Measurements from ENCODE around the gene SLC12A2.

Gene SLC12A2

GRCh38 chr5:128237000-128237399 lies 153.4 kb downstream of the SLC12A2 start:
- TF ChIP-seq CEBPB (IDR thresholded peaks at IDR 0.05), result no peak
- TF ChIP-seq USF1 (IDR thresholded peaks at IDR 0.05), result no peak

DNA sequence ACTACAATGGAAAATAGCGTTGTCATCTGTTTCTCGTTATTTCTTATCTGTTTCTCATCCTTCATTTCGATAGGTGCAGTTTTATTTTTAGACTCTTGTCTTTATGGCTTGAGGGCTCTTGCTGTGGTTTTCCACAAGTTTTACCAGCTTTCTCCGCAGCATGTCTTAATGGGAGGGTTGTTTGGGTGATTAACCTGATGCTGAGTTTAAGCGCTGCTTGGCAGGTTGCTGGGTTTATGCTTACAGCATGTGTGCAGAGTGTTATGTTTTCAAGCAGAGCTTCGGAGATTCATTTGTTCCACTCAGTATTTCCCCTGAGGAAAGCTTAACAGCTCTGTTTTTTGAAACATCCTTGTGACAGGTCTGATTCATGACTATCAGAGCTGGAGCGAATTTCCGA lies 154.0 kb downstream of the SLC12A2 start:
- no peak for TF ChIP-seq REST (IDR thresholded peaks at IDR 0.05; ENCODE audit: low read depth)
- no peak for TF ChIP-seq EP300 (IDR thresholded peaks at IDR 0.05; ENCODE audit: borderline replicate concordance)
- no peak for TF ChIP-seq TAF1 (IDR thresholded peaks at IDR 0.05; ENCODE audit: low read depth)
- no peak for TF ChIP-seq TCF12 (IDR thresholded peaks at IDR 0.05; ENCODE audit: low read depth)
- TF ChIP-seq, protein P1, sequence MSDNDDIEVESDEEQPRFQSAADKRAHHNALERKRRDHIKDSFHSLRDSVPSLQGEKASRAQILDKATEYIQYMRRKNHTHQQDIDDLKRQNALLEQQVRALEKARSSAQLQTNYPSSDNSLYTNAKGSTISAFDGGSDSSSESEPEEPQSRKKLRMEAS (IDR thresholded peaks at IDR 0.05), result no peak
- TF ChIP-seq TEAD4 (IDR thresholded peaks at IDR 0.05), result no peak
- TF ChIP-seq NFIC (IDR thresholded peaks at IDR 0.05), result no peak
- no peak for TF ChIP-seq ZBTB7A (IDR thresholded peaks at IDR 0.05; ENCODE audit: low read depth)
- TF ChIP-seq CREB1 (IDR thresholded peaks at IDR 0.05; ENCODE audit: low read depth), result no peak
- TF ChIP-seq CEBPB (IDR thresholded peaks at IDR 0.05), result no peak
- TF ChIP-seq YY1 (IDR thresholded peaks at IDR 0.05; ENCODE audit: low read depth), result no peak
- no peak for TF ChIP-seq USF1 (IDR thresholded peaks at IDR 0.05)
- no peak for TF ChIP-seq FOXM1 (IDR thresholded peaks at IDR 0.05; ENCODE audit: borderline replicate concordance, low read depth)
- TF ChIP-seq RAD21 (IDR thresholded peaks at IDR 0.05; ENCODE audit: low read depth), result no peak
- TF ChIP-seq EGR1 (IDR thresholded peaks at IDR 0.05), result no peak

Measured in Ishikawa (cell line).